ENCODE results near the gene CCR8. TPM values are rescaled to one million over a fixed set of nuclear protein-coding genes. Genes with fewer than 3 reads are reported as not detected.

The CCR8 gene
- not detected in 2 replicates for total RNA-seq

DNA sequence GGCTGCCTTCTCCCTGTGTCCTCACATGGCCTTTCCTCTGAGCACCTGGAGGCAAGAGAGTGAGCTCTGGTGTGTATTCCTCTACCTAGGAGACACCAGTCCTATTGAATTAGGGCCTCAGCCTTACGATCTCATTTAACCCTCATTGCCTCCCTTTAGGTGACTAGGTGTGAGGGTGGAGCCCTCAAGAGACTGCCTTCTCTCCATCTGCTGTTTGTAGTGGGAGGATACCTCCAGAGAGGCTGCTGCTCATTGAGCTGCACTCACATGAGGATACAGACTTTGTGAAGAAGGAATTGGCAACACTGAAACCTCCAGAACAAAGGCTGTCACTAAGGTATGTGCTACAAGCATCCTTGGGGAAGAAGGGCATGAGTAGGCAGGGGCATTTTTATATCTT lies at the start of gene CCR8:
CCR8 (plus strand) TSS at position 217 of the 400 bp plus-strand sequence. CDS start 2,623 bp downstream, outside the sequence.

GRCh38 chr3:39279745-39280517 lies 49.6 kb upstream of the CCR8 start, which contains the start of gene CX3CR1:
Gene CX3CR1, minus strand, starts transcription at chr3:39280036. Its CDS starts 13,527 bp downstream, at chr3:39266509.

Other genes with a start within 250 kb of the CCR8 start
- 27.1 and 31.3 TPM in 2 replicates for gene GORASP1, start 222.1 kb upstream of the CCR8 start, total RNA-seq
- 1.3 and 1.4 TPM in 2 replicates for gene TTC21A, start 222.0 kb upstream of the CCR8 start, total RNA-seq
- 8.9 and 9.7 TPM in 2 replicates for gene CSRNP1, start 176.1 kb upstream of the CCR8 start, total RNA-seq
- not detected in 2 replicates for gene XIRP1, start 137.1 kb upstream of the CCR8 start, total RNA-seq
- gene CX3CR1, start 49.7 kb upstream of the CCR8 start, total RNA-seq: not detected in 2 replicates
- gene SLC25A38, start 53.7 kb downstream of the CCR8 start, total RNA-seq: 15.1 and 17.1 TPM in 2 replicates
- 1,007 and 1,295 TPM in 2 replicates for gene RPSA, start 77.0 kb downstream of the CCR8 start, total RNA-seq
- under 0.01 TPM in 1 of 2 replicates, not detected in the other for gene MOBP, start 138.0 kb downstream of the CCR8 start, total RNA-seq